GM12892 (cell line): ENCODE measurements around the gene CACNG3.

Experiments used
- POLR2A ChIP-seq: IDR thresholded peaks from 2 replicates; pipeline ENCODE4 v1.6.1; 2011; ENCODE audit warnings: low read depth, low read length, control low read depth
- POLR2AphosphoS5 ChIP-seq: IDR thresholded peaks from 2 replicates; pipeline ENCODE4 v1.6.1; 2011; ENCODE audit warnings: low read depth, low read length, control low read depth
- TAF1 ChIP-seq: IDR thresholded peaks from 2 replicates; pipeline ENCODE4 v1.6.1; 2011; ENCODE audit warnings: low read depth, mild to moderate bottlenecking, control low read depth, low read length, borderline replicate concordance

- TF ChIP-seq POLR2A (no peak), POLR2AphosphoS5 (no peak), TAF1 (no peak)
Observed at GRCh38 chr16:24206926-24207325, 49.2 kb upstream of the CACNG3 start.
